SKM-1 treated with dmso at 0.1 percent for 144 hours (cell line): ENCODE measurements around the gene INS.

Experiments
- DNase-seq: peaks from one replicate; lab custom pipeline; 2025; ENCODE audit not compliant: unreplicated experiment; lab: John Stamatoyannopoulos, UW

Gene INS

DNA sequence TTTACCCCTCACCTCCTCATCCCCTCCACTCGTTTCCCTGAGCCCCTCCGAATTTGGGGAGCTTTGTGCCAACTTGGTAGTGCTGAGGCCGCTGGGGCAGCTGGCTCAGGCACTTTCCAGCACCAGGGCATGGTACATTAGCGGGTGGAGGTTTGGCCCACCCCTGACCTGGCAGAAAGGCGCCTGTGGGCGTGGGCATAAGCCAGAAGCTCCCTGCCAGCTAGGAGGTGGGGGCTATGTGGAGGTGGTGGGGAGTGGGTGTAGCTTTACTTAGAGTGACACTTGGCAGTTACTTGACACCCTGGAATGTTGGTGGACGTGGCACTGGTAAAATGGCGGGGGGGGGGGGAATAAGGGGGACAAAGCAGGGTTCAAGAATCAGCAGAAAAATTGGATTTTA, 11.5 kb downstream of the INS start:
- DNase-seq = no peak

DNA sequence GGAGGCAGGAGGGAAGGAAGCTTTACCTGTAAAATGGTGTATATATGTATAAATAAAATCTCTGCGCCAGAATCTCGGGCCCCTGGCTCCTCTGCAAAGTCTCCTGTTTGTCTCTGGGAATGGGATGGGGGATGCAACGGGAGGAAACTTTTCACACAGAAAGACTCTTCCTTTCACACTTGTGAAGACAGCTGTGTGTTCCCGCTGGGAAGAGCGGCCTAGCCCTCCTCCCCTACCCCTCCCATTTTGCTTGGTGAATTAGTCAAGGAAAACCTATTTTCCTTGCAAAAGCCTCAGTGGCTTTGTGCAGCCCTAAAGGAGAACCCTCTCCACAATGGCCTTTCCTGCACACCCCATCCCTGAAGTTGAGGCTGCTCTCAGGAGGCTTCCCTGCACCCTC, 12.4 kb downstream of the INS start:
- no peak for DNase-seq

DNA sequence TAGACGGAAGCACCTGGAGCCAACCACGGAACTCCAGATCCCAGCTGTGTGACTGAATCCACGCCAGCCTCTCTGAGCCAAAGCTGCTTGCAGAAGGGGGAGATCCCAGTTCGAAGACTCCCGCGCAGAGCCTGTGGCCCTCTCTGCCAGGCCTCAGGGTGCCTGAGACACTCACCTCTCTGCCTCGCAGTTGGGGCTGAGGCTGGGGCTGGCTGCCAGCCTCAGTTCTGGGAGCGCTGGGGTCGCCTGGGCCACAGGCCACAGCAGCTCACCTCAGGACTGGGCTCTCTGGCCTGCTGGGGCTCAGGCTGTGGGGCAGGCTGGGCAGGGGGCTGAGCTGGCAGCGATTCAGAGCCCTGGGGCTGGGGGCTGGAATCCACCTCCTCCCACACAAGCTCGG, 13.6 kb downstream of the INS start:
- no peak for DNase-seq

DNA sequence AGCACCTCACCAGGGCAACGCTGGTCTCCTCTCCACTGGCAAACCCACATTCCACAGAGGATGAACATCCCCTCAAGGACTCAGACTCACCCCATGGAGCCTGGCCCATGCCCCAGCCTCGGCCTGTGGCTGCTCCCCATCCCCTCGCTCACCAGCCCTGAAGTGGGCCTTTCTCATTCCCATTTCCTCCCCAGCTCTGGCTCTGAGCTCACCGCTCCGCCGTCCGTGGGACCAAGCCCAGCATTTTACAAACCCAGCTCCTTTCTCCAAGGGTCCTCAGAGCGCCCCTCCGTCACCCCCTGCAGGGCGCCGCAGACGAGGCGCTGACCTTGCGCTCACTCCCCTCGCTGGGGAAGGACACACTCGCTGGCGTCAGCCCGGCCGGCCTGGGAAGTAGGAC, 15.0 kb downstream of the INS start:
- no peak for DNase-seq

DNA sequence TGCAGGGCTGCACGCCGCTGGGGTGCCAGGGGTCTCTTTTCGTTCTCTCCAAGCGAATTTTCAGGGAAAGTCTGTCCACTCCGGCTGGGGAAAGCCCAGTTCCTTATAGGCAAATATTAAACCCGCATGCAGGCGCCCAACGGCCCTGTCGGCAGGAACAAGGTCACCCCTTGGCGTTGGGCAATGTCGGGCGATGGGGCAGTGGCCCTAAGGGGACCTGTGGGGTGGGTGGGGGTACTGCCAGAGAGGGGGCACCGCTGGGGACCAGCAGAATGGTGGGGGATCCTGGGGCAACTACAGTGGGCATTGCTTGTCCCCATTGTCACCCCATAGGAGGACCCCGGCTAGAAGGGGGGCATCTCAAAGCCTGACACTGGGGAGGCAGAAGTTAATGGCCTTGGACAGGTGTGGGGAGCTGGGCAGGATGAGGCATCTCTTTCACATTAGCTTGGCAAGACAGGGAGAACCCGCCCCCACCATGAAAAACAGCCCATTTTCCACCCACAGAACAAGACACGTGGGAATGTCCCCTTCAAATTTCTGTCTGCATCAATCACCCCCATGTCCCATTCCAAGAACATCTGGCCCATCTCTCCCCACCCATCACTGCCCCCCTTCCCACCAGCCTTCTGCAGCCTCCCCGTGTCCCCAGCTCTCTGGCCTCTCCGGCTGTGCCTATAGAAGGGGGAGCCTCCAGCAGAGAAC, 16.3 kb downstream of the INS start:
- DNase-seq = no peak

DNA sequence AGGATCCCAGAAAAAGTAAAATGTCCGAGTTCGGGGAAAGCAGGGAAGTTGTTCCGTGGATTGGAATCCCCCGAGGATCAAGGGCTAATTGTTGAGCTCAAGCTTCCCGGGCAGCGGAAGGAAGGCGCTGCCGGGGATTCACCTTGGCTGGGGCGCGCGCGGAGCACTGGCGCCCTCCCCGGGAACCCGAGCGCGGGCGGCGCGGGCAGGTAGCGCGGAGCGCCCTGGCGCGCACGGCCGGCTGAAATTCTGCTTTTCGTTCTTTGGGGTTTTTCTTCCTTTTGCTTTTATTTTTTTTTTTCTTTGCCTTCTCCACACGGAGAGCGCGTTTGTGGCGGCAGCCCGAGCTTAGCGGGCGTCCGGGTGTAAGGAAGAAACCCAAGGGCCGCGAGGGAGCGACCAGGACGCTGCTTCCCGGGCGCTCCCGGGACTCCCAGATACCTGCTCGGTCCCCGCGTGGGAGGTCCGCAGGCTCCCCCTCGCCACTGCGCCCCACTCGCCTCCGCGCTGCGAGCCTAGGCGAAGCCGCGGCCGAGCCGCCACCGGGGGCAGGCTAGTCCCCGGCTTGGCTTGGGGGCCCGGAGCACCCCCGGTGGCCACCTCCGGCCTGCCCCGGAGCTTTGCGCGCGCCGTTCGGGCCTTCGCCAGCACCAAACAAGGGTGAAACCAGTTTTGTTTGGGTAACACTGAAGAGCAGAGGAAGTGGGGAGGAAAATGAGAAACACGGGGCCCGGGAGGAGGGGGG, 17.0 kb downstream of the INS start:
- DNase-seq = no peak

DNA sequence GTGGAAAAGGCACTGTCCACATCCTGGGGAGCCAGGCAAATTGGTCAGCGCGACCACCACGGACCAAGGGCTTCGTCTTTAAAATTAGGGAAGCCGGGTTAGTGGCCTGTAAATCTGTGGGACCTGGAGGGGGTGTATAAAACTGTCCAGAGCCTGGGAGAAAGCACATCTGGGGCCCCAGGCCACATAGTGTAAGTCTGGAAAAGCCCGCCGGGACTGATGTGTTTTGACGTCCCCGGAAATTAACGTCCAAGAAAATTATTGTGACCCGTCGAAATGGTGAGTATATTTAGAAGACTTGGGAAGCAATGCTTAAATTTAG, 17.6 kb downstream of the INS start:
- DNase-seq = no peak

DNA sequence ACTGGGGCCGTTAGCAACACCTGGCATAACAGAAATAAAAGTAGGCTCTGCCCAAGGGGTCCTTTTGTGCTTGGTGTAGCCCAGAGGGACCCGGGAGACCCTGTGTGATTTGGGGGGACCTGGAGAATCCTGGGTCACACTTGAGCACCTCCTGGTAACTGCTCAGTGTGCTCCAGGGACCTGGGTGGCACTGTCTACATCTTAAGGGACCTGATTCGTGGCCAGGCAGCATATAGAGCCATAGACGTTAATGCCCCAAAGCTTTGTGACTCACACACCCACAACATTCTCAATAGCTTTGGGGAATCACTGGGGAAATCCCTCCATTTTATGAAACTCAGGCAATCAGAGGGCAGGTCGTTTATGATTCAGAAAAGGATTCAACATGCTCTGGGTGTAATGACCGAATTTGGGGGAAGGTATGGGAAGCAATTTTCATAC, 18.2 kb downstream of the INS start:
- no peak for DNase-seq

DNA sequence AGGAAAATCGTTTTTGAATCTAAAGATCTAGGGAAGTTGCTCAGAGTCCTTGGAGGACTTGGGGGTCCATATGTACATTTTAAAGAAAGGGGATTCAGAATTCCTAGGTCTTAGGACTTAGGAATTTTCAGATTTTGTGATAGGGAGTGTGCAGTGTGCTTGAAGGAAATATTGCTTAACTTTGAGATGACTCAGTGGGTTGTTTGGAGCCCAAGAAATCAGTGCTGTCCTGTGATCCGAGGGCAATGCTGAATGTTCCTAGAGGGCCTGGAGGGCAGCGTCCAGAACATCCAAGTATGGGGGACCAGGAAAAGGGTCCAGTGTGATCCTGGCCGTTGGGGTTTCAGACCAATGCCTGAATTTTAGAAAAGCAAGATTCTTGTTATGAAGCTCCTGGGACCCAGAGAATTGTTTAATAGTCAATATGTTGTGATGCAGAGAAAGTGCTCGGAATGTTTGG, 18.7 kb downstream of the INS start:
- no peak for DNase-seq

DNA sequence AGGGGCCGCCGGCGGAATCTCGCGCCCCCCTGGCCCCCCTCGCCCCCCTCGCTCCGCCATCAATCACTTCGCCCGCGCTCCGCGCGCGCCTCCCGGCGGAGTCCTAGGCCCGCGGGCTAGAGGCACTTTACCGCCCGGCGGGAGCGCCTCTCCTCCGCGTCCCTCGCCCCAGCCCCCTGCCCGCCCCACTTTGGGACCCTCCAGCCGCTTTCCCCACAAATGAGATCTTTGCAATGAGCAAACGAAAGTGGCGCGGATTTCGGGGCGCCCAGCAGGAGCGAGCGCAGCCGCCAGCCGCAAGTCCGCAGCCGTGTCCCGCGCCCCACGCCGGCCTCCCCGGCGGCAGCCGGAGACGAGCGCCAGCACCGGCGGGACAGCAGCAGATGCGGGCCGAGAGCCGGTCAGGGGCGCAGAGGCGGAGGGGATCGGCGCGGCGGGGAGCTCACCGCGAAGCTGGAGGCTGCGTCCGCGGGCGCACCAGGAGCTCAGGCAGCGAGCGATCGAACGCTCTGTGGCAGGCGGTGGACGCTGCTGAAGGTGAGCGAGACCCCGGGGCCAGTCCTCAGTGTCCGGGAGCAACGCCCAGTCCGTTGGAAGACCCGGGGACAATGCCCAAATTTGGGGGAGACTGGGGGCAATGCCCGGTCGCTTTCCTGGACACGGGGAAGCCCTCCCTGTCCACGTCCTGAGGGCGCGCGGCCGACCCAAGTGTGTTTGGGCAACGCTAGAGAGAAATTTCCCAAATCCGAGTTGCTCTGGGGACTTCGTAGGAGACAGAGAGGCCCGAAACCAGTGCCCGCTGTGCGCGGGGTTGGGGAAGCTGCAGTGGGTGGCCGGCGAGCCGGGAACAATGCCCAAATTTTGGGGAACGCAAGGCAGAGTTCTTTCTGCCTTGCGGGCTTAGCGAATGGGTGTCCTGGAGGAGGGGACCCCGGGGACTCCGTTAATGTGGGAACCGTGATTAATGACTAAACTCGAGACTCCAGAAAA, 20.3 kb downstream of the INS start:
- no peak for DNase-seq

DNA sequence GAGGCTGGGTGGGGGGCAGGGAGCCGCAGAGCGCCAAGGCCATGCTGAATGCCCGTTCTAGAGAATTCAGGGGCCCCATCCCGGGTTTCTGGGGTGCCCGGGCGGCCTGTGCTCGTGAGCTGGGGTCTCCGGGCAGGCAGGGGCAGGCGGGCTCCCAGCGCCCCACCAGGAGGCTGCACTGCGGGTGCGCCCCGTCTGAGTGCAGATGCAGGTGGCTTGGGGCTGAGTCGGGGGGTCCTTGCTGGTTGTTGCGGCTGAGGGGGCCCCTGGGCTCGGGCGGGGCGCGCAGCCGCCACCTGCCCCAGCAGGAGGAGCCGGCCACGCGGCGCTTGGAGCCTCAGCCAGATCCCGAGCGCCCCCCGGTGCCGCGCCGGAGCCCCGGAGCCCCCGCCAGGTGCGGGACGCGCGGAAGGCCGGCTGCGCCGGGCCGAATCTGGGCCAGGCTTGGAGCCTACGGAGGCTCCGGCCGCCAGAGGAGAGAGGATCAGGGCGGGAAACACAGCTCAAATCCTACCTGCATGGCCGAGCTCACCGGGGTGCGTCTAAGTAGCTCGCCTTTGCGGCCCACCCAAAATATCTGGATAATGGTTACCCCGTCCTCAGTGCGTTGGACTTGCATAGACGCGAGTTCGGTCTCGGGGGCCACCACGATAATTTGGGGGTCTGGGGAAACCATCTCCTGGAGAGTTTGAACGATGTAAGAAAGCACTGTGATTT, 21.2 kb downstream of the INS start:
- DNase-seq = no peak

DNA sequence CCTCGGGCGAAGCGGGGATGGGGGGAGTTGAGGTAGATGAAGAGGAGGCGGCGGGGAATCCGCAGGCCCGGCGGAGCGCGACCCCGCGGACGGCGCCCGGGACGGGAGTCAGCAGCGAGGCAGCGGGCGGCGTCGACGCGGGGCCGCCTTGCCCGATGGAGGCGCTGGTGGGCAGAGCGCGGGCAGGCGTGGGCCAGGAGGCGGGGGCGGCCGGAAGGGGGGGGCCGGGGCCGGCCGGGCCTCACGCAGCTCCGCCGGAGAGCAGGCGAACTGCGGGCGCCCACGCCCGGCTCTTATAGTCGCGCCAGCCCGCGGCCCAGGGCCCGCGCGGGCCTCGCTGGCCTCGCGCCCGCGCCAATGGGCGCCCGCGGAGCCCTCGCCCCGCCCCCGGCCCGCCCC, 21.9 kb downstream of the INS start, which contains the start of gene IGF2:
TSS of gene IGF2 (minus strand) at position 267 of the 399 bp plus-strand sequence. CDS start 3,866 bp downstream, outside the sequence.
- no peak for DNase-seq

DNA sequence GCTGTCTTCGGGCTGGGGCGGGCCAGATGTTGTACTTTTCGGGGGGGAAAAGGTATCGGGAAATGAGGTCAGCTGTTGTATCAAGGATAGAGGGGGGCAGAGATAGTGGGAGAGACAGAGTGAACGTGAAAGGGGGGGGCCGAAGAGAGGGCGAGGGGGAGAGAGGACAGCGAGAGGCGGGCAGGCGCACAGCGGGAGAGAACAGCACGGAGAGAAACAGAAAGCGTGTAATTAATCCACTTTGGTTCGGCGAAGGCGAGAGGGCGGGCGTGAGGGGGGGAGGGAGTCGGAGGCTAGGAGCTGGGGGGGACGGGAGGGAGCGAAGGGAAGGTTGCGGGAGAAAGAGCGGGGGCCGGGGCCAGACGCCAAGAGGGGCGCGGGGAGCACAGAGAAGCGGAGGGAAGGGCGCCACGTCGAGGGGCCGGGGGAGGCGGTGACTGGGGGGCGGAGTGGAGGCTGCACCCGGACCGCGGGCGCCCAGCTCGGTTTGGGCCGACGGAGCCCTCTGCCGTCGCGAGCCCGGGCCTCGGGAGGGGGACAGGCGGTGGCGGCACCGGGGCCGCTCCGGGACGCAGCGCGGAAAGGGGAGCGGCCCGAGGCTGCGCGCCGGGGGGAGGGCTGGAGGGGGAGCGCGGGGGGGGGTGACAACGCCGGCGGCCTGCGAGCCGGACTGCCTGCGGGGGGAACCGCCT, 22.4 kb downstream of the INS start:
- no peak for DNase-seq

DNA sequence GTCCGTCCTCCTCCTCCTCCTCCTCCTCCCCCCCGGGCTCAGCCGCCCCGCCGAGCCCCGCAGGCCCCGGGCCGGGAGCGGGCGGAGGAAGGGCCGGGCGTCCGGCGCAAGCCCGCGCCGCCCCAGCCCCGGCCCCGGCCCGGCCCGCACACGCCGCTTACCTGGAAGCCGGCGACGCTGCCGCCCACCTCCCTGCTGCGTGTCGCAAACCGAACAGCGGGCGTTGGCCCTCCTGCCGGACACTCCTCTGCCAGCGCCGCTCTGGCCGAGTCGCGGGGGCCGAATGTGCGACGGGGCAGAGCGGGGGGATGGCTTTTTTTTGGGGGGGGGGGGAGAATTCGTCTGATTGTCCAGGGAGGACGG, 23.0 kb downstream of the INS start:
- DNase-seq = no peak

DNA sequence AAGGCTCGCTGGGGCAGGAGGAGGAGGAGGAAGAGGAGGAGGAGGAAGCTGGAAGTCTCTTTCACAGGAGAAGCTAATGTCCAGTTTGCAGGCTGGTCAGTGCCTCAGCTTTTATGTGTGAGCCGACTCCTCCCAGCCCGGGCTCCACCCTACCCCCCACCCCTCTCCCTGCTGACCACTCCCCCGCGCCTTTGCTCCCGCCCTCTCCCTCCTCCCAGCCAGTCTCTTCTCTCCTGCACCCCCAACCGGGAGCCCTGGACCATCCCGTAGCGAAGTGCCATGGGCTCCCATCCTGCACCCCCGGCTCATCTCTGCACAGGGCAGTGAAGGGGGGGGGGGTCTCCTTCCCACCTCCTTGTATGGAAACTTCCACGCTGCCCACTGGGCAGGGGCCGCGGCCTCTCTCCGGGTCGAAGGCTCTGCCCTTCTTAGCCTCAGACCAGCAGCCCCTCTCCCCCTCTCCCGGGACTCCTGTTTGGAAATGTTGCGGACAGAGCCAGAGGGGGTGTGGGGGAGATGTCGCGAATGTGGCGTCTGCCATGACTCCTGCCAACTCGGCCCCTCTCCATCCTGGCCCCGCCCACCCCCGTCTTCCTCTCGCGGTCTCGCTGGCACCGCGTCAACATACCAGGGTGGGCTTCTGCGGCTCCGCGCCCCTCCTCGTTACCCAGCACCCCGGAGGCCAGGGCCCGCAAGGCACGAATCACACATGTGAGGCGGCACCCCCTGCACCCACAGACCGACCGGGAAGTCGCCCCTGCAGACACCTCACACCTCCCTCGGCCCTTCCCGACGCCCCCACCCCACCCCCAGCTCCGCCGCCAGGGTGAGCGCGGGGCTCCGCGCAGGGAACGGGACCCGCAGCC, 23.6 kb downstream of the INS start:
- no peak for DNase-seq

DNA sequence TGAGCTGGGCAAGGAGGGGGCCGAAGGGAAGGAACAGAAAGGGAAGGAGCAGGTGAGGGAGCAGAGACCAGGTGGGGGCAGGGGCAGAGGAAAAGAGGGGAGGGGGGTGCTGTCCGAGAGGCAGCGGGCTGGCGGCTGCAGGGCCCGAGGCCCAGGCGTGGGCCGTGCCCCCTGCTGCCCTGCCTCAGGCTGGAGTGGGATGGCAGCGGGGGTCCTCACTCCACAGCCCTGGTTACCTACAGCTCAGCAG, 24.1 kb downstream of the INS start:
- DNase-seq = no peak

DNA sequence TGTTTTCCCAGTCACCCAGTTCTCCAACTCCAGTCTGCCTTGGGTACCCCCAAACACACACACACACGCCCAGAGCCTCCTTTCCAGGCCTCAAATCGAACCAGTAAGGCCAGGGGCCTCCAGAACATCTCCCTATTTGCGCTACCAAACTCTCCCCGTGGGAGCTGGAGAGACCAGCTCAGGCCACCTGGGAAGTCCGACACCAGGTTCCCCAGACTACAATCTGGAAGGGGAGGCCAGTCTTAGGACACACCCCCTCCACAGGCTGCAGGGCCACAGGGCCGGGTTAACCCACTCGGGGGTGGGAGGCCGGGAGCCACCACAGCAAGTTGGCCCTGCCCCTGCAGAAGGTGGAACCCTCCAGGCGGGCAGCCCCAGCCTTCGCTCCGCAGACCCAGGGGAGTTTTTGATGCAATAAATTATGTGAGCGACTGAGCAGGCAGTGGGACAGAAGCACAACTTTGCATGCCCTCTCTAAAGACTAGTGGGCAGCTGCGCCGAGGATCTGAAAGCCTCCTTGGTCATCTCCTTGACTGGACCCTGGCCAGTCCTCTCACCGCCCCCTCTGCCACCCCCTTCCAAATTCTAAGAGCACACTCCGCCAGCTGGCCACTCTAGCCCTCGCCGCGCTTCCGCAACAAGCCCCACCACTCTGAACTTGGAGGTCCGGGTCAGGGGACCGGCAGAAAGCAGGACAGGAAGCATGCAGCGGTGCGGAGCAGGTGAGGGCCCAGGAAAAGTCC, 24.6 kb downstream of the INS start:
- no peak for DNase-seq

DNA sequence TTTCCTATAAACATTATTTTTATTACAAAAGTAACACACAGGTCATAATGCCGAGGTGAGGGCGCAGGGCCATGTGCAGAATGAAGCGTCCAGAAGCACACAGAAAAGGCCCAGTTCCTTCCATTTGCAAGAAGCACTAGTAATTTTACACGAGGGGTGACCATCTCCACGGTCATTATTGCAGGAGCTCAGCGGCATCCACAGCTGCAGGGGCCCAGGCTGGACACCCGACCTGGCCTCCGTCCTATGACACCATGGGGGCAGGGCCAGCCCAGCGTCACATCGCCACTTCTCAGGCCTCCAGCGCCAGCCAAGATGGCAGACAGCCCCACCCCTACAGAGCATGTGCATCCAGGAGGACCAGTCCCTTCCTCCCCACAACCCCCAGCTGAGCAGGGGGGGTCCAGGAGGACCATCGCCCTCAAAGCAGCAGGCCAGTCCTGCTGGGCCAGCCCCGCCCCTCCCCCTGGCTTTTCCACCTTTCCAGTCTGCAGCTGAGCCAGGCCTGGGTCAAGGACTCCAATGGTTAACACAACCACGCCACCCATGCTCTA, 25.3 kb downstream of the INS start:
- DNase-seq = no peak
